HEK293T (cell line): ENCODE measurements around the gene LYG1.

ENCODE experiments used
- ARNT ChIP-seq: fragments of 450-650 bp; IDR thresholded peaks from 2 replicates; pipeline ENCODE4 v1.6.1; 2017; ENCODE audit warnings: mild to moderate bottlenecking
- BHLHE40 ChIP-seq: fragments of 450-650 bp; IDR thresholded peaks from 2 replicates; pipeline ENCODE4 v1.6.1; 2016; ENCODE audit warnings: mild to moderate bottlenecking, moderate library complexity, borderline replicate concordance
- CTBP1 ChIP-seq: fragments of 450-650 bp; IDR thresholded peaks from 2 replicates; pipeline ENCODE4 v1.6.1; 2016; ENCODE audit warnings: borderline replicate concordance
- ELF4 ChIP-seq: fragments of 450-650 bp; IDR thresholded peaks from 2 replicates; pipeline ENCODE4 v1.6.1; 2017; ENCODE audit warnings: antibody characterized with exemption
- FOXA1 ChIP-seq: fragments of 450-650 bp; IDR thresholded peaks from 2 replicates; pipeline ENCODE4 v1.6.1; 2016; ENCODE audit warnings: mild to moderate bottlenecking
- FOXK2 ChIP-seq: fragments of 450-650 bp; IDR thresholded peaks from 2 replicates; pipeline ENCODE4 v1.6.1; 2016; ENCODE audit warnings: mild to moderate bottlenecking
- FOXM1 ChIP-seq: fragments of 450-650 bp; IDR thresholded peaks from 2 replicates; pipeline ENCODE4 v1.6.1; 2017; ENCODE audit warnings: mild to moderate bottlenecking, borderline replicate concordance
- HDGF ChIP-seq: fragments of 450-650 bp; IDR thresholded peaks from 2 replicates; pipeline ENCODE4 v1.6.1; 2017; ENCODE audit warnings: antibody characterized with exemption, borderline replicate concordance
- NFRKB ChIP-seq: fragments of 450-650 bp; IDR thresholded peaks from 2 replicates; pipeline ENCODE4 v1.6.1; 2016; ENCODE audit warnings: mild to moderate bottlenecking, moderate library complexity
- PKNOX1 ChIP-seq: fragments of 450-650 bp; IDR thresholded peaks from 2 replicates; pipeline ENCODE4 v1.6.1; 2016
- SP1 ChIP-seq: fragments of 450-650 bp; IDR thresholded peaks from 2 replicates; pipeline ENCODE4 v1.6.1; 2017
- SUZ12 ChIP-seq: fragments of 450-650 bp; IDR thresholded peaks from 2 replicates; pipeline ENCODE4 v1.6.1; 2016; ENCODE audit warnings: mild to moderate bottlenecking
- TARDBP ChIP-seq: fragments of 450-650 bp; IDR thresholded peaks from 2 replicates; pipeline ENCODE4 v1.6.1; 2016
- ZNF384 ChIP-seq: fragments of 450-650 bp; IDR thresholded peaks from 2 replicates; pipeline ENCODE4 v1.6.1; 2016

DNA sequence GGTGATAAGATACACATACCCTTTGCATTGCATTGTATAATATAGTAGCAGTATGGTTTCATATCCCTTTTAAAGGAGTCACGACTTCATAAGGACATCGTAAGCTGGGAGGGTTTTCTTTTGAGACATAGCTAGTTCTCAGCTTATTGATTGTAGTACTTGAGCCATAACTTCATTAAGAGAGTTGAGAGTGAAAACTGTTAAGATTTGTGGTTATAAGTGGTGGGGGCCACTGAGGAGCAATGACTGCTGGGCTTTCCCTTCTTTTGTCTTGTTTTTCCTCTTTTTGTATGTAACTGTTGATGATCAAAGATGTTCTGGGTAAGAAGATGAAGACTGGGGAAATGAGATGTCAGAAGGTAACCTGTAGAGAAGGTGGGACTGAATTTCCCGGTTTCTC is 47.2 kb upstream of the LYG1 start:
- TF ChIP-seq FOXM1 (no peak), SP1 (no peak), FOXA1 (no peak), BHLHE40 (no peak), ELF4 (no peak), ZNF384 (no peak), TARDBP (no peak), HDGF (no peak), NFRKB (no peak), CTBP1 (no peak), FOXK2 (no peak), PKNOX1 (no peak), SUZ12 (no peak), ARNT (no peak)
